Activated CD8-positive, alpha-beta T cell treated with anti-CD3 and anti-CD28 coated beads for 36 hours (primary cell): ENCODE data around the gene AMBRA1. TPM values are rescaled to one million over a fixed set of nuclear protein-coding genes. Genes with fewer than 3 reads are reported as not detected.

ENCODE experiments used
- ATAC-seq: fragments of 200-7000 bp; cut with Tn5 transposase; one replicate; pipeline ENCODE4 v1.10.0; 2021; ENCODE audit warnings: mild to moderate bottlenecking, moderate library complexity
- CTCF ChIA-PET: fragments of 350-600 bp; sonication (Branson Sonifier 250); formaldehyde crosslinking; loops from one replicate; lab custom pipeline; 2021; ENCODE audit warnings: antibody characterized with exemption; lab: Charles Lee
- POLR2A ChIA-PET: fragments of 350-600 bp; sonication (Branson Sonifier 250); formaldehyde crosslinking; loops from one replicate; lab custom pipeline; 2021; ENCODE audit warnings: antibody characterized with exemption; lab: Charles Lee
- DNase-seq: peaks from one replicate; pipeline ENCODE4 v3.0.0-alpha.2; 2020
- H3K27ac Mint-ChIP-seq: one replicate; pipeline ENCODE4 v1.8.0; 2021; ENCODE audit warnings: mild to moderate bottlenecking, mixed read lengths
- H3K27me3 Mint-ChIP-seq: one replicate; pipeline ENCODE4 v1.8.0; 2021; ENCODE audit warnings: mixed read lengths
- H3K36me3 Mint-ChIP-seq: one replicate; pipeline ENCODE4 v1.8.0; 2021; ENCODE audit warnings: low read depth, mixed read lengths
- H3K4me1 Mint-ChIP-seq: one replicate; pipeline ENCODE4 v1.8.0; 2021; ENCODE audit warnings: low read depth, mixed read lengths
- H3K4me3 Mint-ChIP-seq: one replicate; pipeline ENCODE4 v1.8.0; 2021; ENCODE audit warnings: mild to moderate bottlenecking, moderate library complexity, mixed read lengths
- H3K9me3 Mint-ChIP-seq: one replicate; pipeline ENCODE4 v1.8.0; 2021; ENCODE audit warnings: mixed read lengths
- intact Hi-C: fragments of 100-400 bp; cut with micrococcal nuclease; formaldehyde crosslinking; loops from one replicate; pipeline ENCODE4 v1.10.0; 2022
- total RNA-seq, 2 experiments: library from RNA; stranded (reverse); gene quantifications; one replicate each; pipeline ENCODE4 v1.2.3, GENCODE V29; 2021
- TF ChIP-seq, protein P1 (sequence below): fragments of 200-600 bp; IDR thresholded peaks from one replicate; pipeline ENCODE4 v1.8.0; 2022; ENCODE audit warnings: antibody characterized with exemption, mild to moderate bottlenecking

The AMBRA1 gene
- total RNA-seq, 2 experiments from 2014 or later: 24.0 to 24.1 TPM

- no peak overlapping the region for H3K27ac Mint-ChIP-seq
- DNase-seq: no peak
- H3K27me3 Mint-ChIP-seq: no peaks in the 10 kb centered on the region
- TF ChIP-seq, protein P1, sequence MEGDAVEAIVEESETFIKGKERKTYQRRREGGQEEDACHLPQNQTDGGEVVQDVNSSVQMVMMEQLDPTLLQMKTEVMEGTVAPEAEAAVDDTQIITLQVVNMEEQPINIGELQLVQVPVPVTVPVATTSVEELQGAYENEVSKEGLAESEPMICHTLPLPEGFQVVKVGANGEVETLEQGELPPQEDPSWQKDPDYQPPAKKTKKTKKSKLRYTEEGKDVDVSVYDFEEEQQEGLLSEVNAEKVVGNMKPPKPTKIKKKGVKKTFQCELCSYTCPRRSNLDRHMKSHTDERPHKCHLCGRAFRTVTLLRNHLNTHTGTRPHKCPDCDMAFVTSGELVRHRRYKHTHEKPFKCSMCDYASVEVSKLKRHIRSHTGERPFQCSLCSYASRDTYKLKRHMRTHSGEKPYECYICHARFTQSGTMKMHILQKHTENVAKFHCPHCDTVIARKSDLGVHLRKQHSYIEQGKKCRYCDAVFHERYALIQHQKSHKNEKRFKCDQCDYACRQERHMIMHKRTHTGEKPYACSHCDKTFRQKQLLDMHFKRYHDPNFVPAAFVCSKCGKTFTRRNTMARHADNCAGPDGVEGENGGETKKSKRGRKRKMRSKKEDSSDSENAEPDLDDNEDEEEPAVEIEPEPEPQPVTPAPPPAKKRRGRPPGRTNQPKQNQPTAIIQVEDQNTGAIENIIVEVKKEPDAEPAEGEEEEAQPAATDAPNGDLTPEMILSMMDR: no peak
- ATAC-seq: no peak
- ChIA-PET POLR2A (no interaction called here), CTCF (interaction anchor here (0.8 to 5.4 kb wide), 4 partner anchors 7 to 146 kb away, joined by 3 to 40 read pairs (median 4); no protein-coding TSS in a partner anchor)
- H3K9me3 Mint-ChIP-seq: no peaks in the 10 kb centered on the region
- no peaks in the 10 kb centered on the region for H3K4me1 Mint-ChIP-seq
- H3K4me3 Mint-ChIP-seq: no peak overlapping the region
- intact Hi-C loops: no loop called here
- H3K36me3 Mint-ChIP-seq: peaks cover 5% of the 10 kb centered on the region
Measured at GRCh38 chr11:46498179-46498578, 95.6 kb downstream of the AMBRA1 start.

DNA sequence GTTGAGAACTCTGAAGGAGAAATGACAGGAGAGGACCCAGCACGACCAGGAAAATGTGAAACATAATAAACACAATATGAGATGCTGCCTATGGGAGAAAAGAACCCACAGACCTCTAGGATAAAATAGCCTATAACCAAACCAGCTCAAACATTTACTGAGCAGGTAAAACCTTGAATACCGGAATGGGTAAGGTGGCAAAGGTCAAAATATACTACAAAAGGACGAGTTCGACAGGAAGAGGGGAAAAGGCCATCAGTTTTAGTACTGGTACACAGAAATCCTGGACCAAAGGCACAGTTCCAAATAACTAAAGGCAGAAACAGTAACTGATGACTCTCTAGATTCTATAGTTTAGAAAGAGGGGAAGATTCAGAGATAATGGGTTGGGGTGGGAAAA lies 96.3 kb downstream of the AMBRA1 start:
- Mint-ChIP-seq H3K9me3 (no peaks in the 10 kb centered on the region), H3K36me3 (peaks cover 4% of the 10 kb centered on the region), H3K4me1 (no peaks in the 10 kb centered on the region), H3K27me3 (no peaks in the 10 kb centered on the region), H3K27ac (no peak overlapping the region), H3K4me3 (no peak overlapping the region)
- ChIA-PET POLR2A (no interaction called here), CTCF (interaction anchor here (1.6 to 5.4 kb wide), 2 partner anchors 7 to 41 kb away, joined by 3 to 40 read pairs; no protein-coding TSS in a partner anchor)
- ATAC-seq (no peak), DNase-seq (no peak)
- intact Hi-C loops: no loop called here
- TF ChIP-seq, protein P1: no peak

DNA sequence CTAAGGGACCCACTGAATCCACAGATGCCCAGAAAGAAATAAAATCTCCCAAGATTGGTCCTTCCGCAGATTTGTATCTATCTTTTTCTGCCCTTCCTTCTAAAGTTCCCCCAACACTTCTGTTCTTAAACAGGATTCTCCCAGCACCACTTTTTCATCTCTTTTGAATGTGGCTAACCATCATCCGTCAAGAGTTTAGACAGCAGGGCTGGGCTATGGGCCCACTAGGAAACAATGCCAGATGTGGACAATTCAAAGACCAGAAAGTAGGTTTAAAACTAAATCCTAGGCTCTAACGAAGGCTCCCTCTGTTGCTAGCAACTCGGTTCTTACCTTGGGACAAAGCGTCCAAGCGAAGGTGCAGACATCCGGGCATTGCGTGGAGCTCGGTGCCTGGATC lies 100.0 kb downstream of the AMBRA1 start:
- TF ChIP-seq, protein P1: no peak
- ChIA-PET POLR2A (no interaction called here), CTCF (interaction anchor here (5.9 kb wide), 1 partner anchor 37 kb away, joined by 51 read pairs; no protein-coding TSS in a partner anchor)
- DNase-seq (no peak), ATAC-seq (no peak)
- Mint-ChIP-seq H3K4me3 (no peak overlapping the region), H3K27ac (no peak overlapping the region), H3K36me3 (peaks cover 4% of the 10 kb centered on the region), H3K27me3 (no peaks in the 10 kb centered on the region), H3K9me3 (no peaks in the 10 kb centered on the region), H3K4me1 (peaks cover 3% of the 10 kb centered on the region)
- intact Hi-C loops: loop anchor here (5.0 kb wide), 1 partner anchor 34 kb away; no protein-coding TSS in a partner anchor

DNA sequence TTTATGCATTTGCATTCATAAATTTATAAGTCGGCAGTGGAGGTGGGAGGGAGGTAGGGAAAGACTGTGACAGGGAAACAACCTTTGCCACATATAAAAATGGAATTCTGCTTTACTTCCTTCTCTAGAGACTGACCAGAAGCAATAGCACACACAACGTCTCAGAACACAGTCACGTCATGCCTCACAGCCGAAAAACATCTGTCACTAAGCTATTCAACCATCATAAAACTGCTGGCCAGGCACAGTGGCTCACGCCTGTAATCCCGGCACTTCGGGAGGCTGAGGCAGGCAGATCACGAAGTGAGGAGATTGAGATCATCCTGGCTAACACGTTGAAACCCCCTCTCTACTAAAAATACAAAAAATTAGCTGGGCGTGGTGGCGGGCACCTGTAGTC lies 101.3 kb downstream of the AMBRA1 start:
- ATAC-seq (no peak), DNase-seq (no peak)
- Mint-ChIP-seq H3K27me3 (no peaks in the 10 kb centered on the region), H3K4me3 (no peak overlapping the region), H3K4me1 (peaks cover 3% of the 10 kb centered on the region), H3K27ac (no peak overlapping the region), H3K9me3 (no peaks in the 10 kb centered on the region), H3K36me3 (peaks cover 4% of the 10 kb centered on the region)
- intact Hi-C loops: loop anchor here (5.0 kb wide), 1 partner anchor 35 kb away; no protein-coding TSS in a partner anchor
- ChIA-PET CTCF (interaction anchor here (0.7 to 5.9 kb wide), 5 partner anchors 8 to 53 kb away, joined by 4 to 51 read pairs (median 8); no protein-coding TSS in a partner anchor), POLR2A (no interaction called here)
- TF ChIP-seq, protein P1: no peak

- peaks cover 4% of the 10 kb centered on the region for H3K36me3 Mint-ChIP-seq
- ATAC-seq: no peak
- H3K27me3 Mint-ChIP-seq: no peaks in the 10 kb centered on the region
- H3K27ac Mint-ChIP-seq: peak overlapping the region; percentile 36
- TF ChIP-seq, protein P1: no peak
- intact Hi-C loops: loop anchor here (5.0 kb wide), 1 partner anchor 36 kb away; no protein-coding TSS in a partner anchor
- no peak for DNase-seq
- H3K9me3 Mint-ChIP-seq: no peaks in the 10 kb centered on the region
- CTCF ChIA-PET: interaction anchor here (0.8 to 5.9 kb wide), 8 partner anchors 9 to 126 kb away, joined by 3 to 51 read pairs (median 13); partner anchors contain the start of gene ATG13
- no peak overlapping the region for H3K4me3 Mint-ChIP-seq
- POLR2A ChIA-PET: no interaction called here
- H3K4me1 Mint-ChIP-seq: peaks cover 3% of the 10 kb centered on the region
Measured at GRCh38 chr11:46491661-46492330, 102.0 kb downstream of the AMBRA1 start.
